Testis (tissue), 3 donors: ENCODE results near the gene GRB7. TPM values are rescaled to one million over a fixed set of nuclear protein-coding genes. Genes with fewer than 3 reads are reported as not detected.

Experiments
- DNase-seq: peaks from one replicate; pipeline ENCODE4 v3.0.0-alpha.2; 2019
- H3K27ac ChIP-seq, 2 donors: fragments of 200-600 bp; sonication (generic); one replicate each; pipeline ENCODE4 v1.5.1; 2019
- H3K27me3 ChIP-seq: fragments of 200-600 bp; sonication (generic); one replicate; pipeline ENCODE4 v1.5.1; 2019
- H3K36me3 ChIP-seq: fragments of 200-600 bp; sonication (generic); one replicate; pipeline ENCODE4 v1.5.1; 2017; ENCODE audit warnings: low read depth; ENCODE audit errors: missing control alignments
- H3K4me1 ChIP-seq: fragments of 200-600 bp; sonication (generic); one replicate; pipeline ENCODE4 v1.5.1; 2019
- H3K4me3 ChIP-seq, 2 donors: fragments of 200-600 bp; sonication (generic); one replicate each; pipeline ENCODE4 v1.5.1; 2017 to 2019
- H3K9me3 ChIP-seq: fragments of 200-600 bp; sonication (generic); one replicate; pipeline ENCODE4 v1.5.1; 2017
- CTCF ChIP-seq, 3 experiments: fragments of 450-650 bp in 2 of 3; fragments of 200-600 bp in 1 of 3; sonication (generic) in 1 of 3; IDR thresholded peaks; one replicate each; pipeline ENCODE4 v1.5.1; 2016 to 2019; ENCODE audit warnings: antibody characterized with exemption in 3 of 3, mild to moderate bottlenecking in 2 of 3, moderate library complexity in 1 of 3
- POLR2A ChIP-seq: fragments of 450-650 bp; IDR thresholded peaks from one replicate; pipeline ENCODE4 v1.6.1; 2017; ENCODE audit warnings: antibody characterized with exemption, mild to moderate bottlenecking, moderate library complexity
- WGBS, 2 donors: methylation state at CpG; one replicate each; pipeline ENCODE4 v1.1.5; 2018; 5-methylcytosine and 5-hydroxymethylcytosine counted together
- intact Hi-C: fragments of 100-400 bp; cut with DNase I; formaldehyde crosslinking; loops from one replicate; pipeline ENCODE4 v1.15.1; 2023; ENCODE audit warnings: low total_unique reads
- polyA plus RNA-seq: library from polyadenylated mRNA; stranded (reverse); fragments of 350-450 nt; fragmentation: Illumina TruSeq; extraction: RNeasy Lipid Tissue Mini Kit (QIAGEN cat#74804); gene quantifications from one replicate; pipeline ENCODE4 v1.2.3, GENCODE V29; 2014; ENCODE audit warnings: low read depth, low replicate concordance; ENCODE audit not compliant: insufficient read depth
- total RNA-seq, 2 donors: library from RNA; depleted of rRNA; stranded (reverse); fragments of >200 nt; gene quantifications; one replicate each; pipeline ENCODE4 v1.2.3, GENCODE V29; 2016

The GRB7 gene
- total and polyA plus RNA-seq, 3 donors from 2014 or later, result 2.1 to 3.7 (median 2.9) TPM

DNA sequence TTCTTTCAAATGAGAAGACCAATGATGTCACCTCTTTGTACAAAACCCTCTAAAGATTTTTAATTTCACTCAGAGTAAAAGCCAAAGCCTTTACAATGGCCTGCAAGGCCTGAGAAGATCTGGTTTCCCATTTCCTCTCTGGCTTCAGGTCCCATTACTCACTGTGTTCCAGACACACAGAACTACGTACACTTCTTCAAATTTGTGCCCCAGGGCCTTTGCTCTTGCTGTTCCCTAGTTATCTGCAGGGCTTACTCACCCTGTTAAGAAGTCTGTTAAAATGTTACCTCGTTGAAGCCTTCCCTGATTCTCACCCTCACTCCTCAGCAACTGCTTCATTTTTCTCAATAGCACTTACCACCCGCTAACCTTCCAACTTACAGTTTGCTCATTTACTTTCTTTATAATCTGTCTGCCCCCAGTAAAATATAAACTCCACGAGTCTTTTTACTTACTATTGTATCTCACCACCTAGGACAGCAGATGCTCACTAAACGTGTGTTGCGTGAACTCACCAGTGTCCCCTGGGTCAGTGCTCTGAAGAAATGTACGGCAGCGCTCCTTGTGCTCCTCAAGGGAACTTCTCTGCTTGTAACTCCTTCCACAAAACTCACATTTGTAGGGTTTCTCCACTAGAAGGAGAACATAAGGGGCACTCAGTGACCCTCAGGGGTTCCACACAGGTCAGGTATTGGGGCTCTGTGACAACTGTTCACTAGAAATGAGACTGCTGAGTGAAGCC lies 50.2 kb downstream of the GRB7 start:
- WGBS, 2 donors, result 88 to 90% methylated on average over 8 of the region's 8 CpGs
- H3K4me3 ChIP-seq, result no peak overlapping the region
- no peak for DNase-seq
- H3K9me3 ChIP-seq, result no peaks in the 10 kb centered on the region
- H3K27ac ChIP-seq, result no peak overlapping the region
- no peaks in the 10 kb centered on the region for H3K27me3 ChIP-seq
- intact Hi-C loops, result no loop called here
- H3K4me1 ChIP-seq, result no peaks in the 10 kb centered on the region
- TF ChIP-seq CTCF (IDR thresholded peaks at IDR 0.05) (no peak), POLR2A (no peak)
- H3K36me3 ChIP-seq, result no peaks in the 10 kb centered on the region

GRCh38 chr17:39791111-39791992 lies 53.6 kb downstream of the GRB7 start:
- 68 to 75% methylated on average over 6 of the region's 6 CpGs for WGBS, 2 donors
- no peak for DNase-seq
- no peaks in the 10 kb centered on the region for H3K9me3 ChIP-seq
- no peak overlapping the region for H3K27ac ChIP-seq
- no peaks in the 10 kb centered on the region for H3K36me3 ChIP-seq
- H3K27me3 ChIP-seq, result no peaks in the 10 kb centered on the region
- TF ChIP-seq POLR2A (no peak), CTCF (IDR thresholded peaks at IDR 0.05) (no peak)
- no peaks in the 10 kb centered on the region for H3K4me1 ChIP-seq
- H3K4me3 ChIP-seq, result no peak overlapping the region
- intact Hi-C loops, result no loop called here

- Histone ChIP-seq H3K9me3 (no peaks in the 10 kb centered on the region), H3K27me3 (no peaks in the 10 kb centered on the region), H3K4me3 (no peak overlapping the region), H3K27ac (no peak overlapping the region), H3K4me1 (no peaks in the 10 kb centered on the region), H3K36me3 (no peaks in the 10 kb centered on the region)
- TF ChIP-seq POLR2A, result no peak
- no peak for TF ChIP-seq CTCF (IDR thresholded peaks at IDR 0.05)
- 75 to 77% methylated on average over 10 of the region's 10 CpGs for WGBS, 2 donors
- no peak for DNase-seq
- intact Hi-C loops, result no loop called here
These were observed 54.9 kb downstream of the GRB7 start for GRCh38 chr17:39792526-39793221.

DNA sequence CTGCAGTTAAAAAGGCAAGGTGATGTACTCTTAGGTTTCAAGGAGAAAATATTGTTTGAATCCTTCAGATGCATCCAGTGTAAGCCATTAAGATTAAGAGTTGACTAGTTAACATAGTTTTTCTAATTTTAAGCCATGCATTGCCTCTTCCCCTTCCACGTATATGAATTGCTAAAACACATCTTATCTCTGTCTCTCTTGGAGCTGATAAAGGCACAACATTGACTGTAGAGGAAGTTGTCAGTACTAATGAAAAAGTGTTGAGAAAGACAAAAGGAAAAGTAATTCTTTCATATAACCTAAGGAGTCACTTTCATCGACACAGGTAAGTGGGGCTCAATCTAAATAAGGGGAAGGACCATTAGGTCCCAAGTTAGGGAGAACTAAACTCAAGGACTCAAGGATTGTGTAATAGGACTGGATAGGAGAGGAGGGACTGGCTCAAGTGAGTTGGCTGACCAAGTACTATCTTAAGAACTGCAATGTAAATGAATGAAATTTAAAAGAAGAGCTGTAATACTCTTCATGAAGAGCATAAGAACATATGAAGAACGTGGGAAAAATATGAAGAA lies 55.6 kb downstream of the GRB7 start:
- WGBS, 2 donors, result 73 to 81% methylated on average over 3 of the region's 3 CpGs
- Histone ChIP-seq H3K27me3 (no peaks in the 10 kb centered on the region), H3K9me3 (no peaks in the 10 kb centered on the region), H3K36me3 (no peaks in the 10 kb centered on the region), H3K4me1 (no peaks in the 10 kb centered on the region), H3K4me3 (no peak overlapping the region), H3K27ac (no peak overlapping the region)
- TF ChIP-seq CTCF (IDR thresholded peaks at IDR 0.05), result no peak
- DNase-seq, result no peak
- intact Hi-C loops, result no loop called here
